GM10266 (cell line): ENCODE results near the gene PPIL6.

Experiments used
- DNase-seq: peaks from one replicate; pipeline ENCODE4 v3.0.0; 2012; ENCODE audit errors: extremely low spot score
- CTCF ChIP-seq: IDR thresholded peaks from 2 replicates; pipeline ENCODE4 v1.5.1; 2012; ENCODE audit warnings: mild to moderate bottlenecking, low read depth; ENCODE audit not compliant: control insufficient read depth, insufficient read depth; ENCODE audit errors: missing control alignments

The PPIL6 gene

GRCh38 chr6:109381061-109381746, 59.2 kb downstream of the PPIL6 start:
- DNase-seq = peak; percentile 28
- no peak for TF ChIP-seq CTCF

DNA sequence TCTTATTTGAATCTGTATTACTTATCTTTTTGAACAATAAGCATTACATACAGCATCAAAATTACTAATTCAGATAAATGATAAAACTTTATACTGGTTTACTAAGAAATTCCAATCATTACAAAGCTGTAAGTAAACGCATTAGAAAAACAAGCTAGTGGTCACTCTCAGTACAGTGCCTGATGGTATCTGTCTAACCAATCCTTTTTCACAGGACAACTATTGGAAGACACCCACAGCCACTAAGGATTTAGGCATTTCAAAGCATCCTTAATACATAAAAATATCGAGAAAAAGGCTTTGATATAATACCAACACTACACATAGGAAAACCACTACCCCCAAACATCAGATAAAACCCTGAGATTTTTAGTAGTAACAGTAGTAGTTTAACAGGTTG, 60.7 kb downstream of the PPIL6 start:
- no peak for DNase-seq
- no peak for TF ChIP-seq CTCF

GRCh38 chr6:109377717-109378116, 62.7 kb downstream of the PPIL6 start:
- TF ChIP-seq CTCF = no peak
- no peak for DNase-seq

DNA sequence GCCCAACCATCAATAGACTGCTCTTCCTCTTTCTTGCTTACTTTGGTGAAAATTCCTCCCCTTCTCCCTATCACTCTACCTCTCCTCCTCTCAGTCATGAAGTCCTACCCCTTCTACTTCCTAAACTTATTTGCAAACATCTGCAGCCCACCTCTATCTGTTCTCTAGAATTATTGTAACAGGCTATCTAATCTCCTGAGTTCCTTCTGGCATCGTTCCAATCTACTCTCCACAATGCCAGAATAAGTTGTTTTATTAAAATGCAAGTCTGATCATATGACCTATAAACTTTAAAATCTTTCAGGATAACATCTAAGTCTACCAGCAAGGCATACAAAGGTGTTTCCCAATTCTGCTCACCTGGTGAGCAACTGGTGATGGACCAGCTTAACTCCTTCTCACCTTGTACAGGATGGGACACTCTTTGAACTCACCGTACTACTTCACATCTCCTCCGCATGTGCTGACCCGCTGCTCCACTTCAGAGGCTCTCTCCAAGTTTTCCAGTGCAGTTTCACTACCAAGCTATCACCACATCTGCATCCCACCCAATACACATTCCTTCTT, 66.0 kb downstream of the PPIL6 start:
- no peak for TF ChIP-seq CTCF
- DNase-seq = no peak

GRCh38 chr6:109373762-109374161, 66.7 kb downstream of the PPIL6 start:
- peak; percentile 59 for DNase-seq
- TF ChIP-seq CTCF = no peak

GRCh38 chr6:109373331-109373730, 67.1 kb downstream of the PPIL6 start:
- TF ChIP-seq CTCF = no peak
- DNase-seq = no peak

- no peak for DNase-seq
- no peak for TF ChIP-seq CTCF
Measured at GRCh38 chr6:109372130-109372529, 68.3 kb downstream of the PPIL6 start.
